ENCODE results near the gene MSMB. TPM values are rescaled to one million over a fixed set of nuclear protein-coding genes. Genes with fewer than 3 reads are reported as not detected.
"Not testable (repeated sequence)": the region's sequence is repeated elsewhere in the genome, so short reads cannot be mapped to it uniquely, and the experiment has no call there.

The MSMB gene
- total and polyA plus RNA-seq, 8 donors: 19.0 to 130 (median 53.5) TPM; not detected in 4

DNA sequence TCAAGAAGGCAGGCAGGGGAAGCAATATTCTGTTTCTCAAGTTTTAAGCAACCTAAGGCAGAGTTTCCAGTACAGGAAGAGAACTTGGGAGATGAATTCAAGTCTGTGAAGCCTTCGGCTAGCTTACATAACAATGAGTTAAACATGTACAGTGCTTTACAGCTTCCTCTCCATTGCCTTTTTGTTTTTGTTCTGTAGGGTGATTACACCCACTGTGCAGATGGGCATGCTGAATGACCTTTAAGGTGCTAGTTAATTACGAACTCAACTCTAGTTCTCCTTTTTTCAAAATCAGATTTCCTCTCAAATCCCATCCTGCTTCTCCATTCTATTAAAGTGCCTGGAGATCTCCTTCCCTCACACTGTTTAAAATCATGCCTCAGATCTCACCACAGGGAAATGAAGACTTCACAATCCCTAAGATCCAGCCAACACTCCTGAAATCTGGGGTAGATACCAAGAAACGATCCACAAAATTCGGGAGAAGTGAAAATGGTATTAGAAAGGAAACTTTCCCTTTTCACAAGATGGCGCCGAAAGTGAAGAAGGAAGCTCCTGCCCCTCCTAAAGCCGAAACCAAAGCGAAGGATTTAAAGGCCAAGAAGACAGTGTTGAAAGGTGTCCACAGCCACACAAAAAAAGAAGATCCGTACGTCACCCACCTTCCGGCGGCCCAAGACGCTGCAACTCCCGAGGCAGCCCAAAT lies 16.8 kb upstream of the MSMB start:
- TF ChIP-seq POLR2AphosphoS5 (IDR thresholded peaks at IDR 0.05) (no peak), EP300 (IDR thresholded peaks at IDR 0.05) (no peak), POLR2A (IDR thresholded peaks at IDR 0.05) (no peak)
- TF ChIP-seq, protein P1, sequence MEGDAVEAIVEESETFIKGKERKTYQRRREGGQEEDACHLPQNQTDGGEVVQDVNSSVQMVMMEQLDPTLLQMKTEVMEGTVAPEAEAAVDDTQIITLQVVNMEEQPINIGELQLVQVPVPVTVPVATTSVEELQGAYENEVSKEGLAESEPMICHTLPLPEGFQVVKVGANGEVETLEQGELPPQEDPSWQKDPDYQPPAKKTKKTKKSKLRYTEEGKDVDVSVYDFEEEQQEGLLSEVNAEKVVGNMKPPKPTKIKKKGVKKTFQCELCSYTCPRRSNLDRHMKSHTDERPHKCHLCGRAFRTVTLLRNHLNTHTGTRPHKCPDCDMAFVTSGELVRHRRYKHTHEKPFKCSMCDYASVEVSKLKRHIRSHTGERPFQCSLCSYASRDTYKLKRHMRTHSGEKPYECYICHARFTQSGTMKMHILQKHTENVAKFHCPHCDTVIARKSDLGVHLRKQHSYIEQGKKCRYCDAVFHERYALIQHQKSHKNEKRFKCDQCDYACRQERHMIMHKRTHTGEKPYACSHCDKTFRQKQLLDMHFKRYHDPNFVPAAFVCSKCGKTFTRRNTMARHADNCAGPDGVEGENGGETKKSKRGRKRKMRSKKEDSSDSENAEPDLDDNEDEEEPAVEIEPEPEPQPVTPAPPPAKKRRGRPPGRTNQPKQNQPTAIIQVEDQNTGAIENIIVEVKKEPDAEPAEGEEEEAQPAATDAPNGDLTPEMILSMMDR (IDR thresholded peaks at IDR 0.05): no peak
- H3K4me3 ChIP-seq: no peak overlapping the region
- no peaks in the 10 kb centered on the region for H3K4me1 ChIP-seq
- 80 to 95% (median 87%) methylated on average over 14 of the region's 14 CpGs for WGBS, 5 donors
- DNase-seq: no peak
- H3K36me3 ChIP-seq: no peaks in the 10 kb centered on the region
- H3K9me3 ChIP-seq: no peaks in the 10 kb centered on the region
- intact Hi-C loops (cut with DNase I; ENCODE audit: low total_unique reads): no loop called here
- no peaks in the 10 kb centered on the region for H3K27me3 ChIP-seq
- H3K27ac ChIP-seq: no peak overlapping the region

DNA sequence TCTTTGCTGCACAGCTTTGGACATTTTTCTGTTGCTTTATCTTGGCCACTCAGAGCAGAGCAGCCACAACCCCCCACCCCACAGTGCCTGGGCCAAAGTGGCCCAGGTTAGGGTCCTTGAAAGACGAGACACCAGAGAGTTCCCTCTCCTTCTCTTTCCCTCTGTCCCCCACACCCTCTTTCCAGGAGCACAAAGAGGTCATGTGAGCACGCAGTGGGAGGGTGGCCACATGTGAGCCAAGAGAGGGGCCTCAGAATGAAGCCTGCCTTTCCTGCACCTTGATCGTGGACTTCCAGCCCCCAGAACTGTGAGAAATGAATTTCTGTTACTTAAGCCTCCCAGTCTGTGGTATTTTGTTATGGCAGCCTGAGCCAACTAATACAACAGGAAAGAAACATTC lies 14.6 kb upstream of the MSMB start:
- no peaks in the 10 kb centered on the region for H3K27me3 ChIP-seq
- WGBS, 5 donors: 66 to 81% (median 77%) methylated on average over 3 of the region's 3 CpGs
- H3K9me3 ChIP-seq: peaks cover 0 to 5% (median 0%) of the 10 kb centered on the region in 4 donors
- TF ChIP-seq, protein P1 (IDR thresholded peaks at IDR 0.05): no peak
- TF ChIP-seq POLR2A (IDR thresholded peaks at IDR 0.05) (no peak), POLR2AphosphoS5 (IDR thresholded peaks at IDR 0.05) (no peak), EP300 (IDR thresholded peaks at IDR 0.05) (no peak)
- H3K4me3 ChIP-seq: no peak overlapping the region
- intact Hi-C loops (cut with DNase I; ENCODE audit: low total_unique reads): no loop called here
- H3K27ac ChIP-seq: no peak overlapping the region
- H3K36me3 ChIP-seq: no peaks in the 10 kb centered on the region
- no peak for DNase-seq
- no peaks in the 10 kb centered on the region for H3K4me1 ChIP-seq

DNA sequence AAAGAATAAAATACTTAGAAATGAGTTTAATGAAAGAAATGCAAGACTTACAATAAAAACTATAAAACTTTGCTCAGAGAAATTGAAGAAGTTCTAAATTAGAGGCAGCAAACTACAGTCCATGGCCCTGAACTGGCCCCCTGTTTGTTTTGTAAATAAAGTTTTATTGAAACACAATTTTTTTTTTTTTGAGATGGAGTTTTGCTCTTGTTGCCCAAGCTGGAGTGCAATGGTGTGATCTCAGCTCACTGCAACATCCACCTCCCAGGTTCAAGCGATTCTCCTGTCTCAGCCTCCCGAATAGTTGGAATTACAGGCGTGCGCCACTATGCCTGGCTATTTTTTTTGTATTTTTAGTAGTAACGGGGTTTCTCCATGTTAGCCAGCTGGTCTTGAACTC lies 11.9 kb upstream of the MSMB start:
- H3K36me3 ChIP-seq; H3K27me3 ChIP-seq; H3K9me3 ChIP-seq; H3K4me1 ChIP-seq; intact Hi-C loops (cut with DNase I; ENCODE audit: low total_unique reads); H3K4me3 ChIP-seq; DNase-seq; H3K27ac ChIP-seq: not testable (repeated sequence)
- 93 to 97% (median 96%) methylated on average over 5 of the region's 5 CpGs for WGBS, 5 donors

DNA sequence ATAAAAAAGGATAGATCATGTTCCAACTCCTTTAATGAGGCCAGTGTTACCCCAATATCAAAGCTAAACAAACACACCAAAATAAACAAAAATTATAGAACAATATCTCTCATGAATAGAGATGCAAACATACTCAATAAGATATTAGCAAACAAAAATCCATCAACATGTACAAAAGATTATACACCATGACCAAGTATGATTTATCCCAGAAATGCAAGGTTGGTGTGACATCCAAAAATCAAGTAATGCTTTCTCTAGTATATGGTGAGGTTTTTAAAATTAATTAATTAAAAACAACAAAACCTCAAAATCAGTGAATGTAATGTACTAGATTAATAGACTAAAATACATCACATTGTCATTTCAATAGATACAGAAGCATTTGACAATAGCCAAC lies 11.0 kb upstream of the MSMB start:
- intact Hi-C loops (cut with DNase I; ENCODE audit: low total_unique reads): no loop called here
- no peak for DNase-seq
- H3K27ac ChIP-seq: no peak overlapping the region
- H3K9me3 ChIP-seq: peaks cover 0 to 5% (median 0%) of the 10 kb centered on the region in 4 donors
- no peak overlapping the region for H3K4me3 ChIP-seq
- peaks cover 0 to 6% (median 0%) of the 10 kb centered on the region in 4 donors for H3K4me1 ChIP-seq
- no peak for TF ChIP-seq EP300 (IDR thresholded peaks at IDR 0.05)
- TF ChIP-seq POLR2A (IDR thresholded peaks at IDR 0.05): no peak
- TF ChIP-seq, protein P1 (IDR thresholded peaks at IDR 0.05): no peak
- no peak for TF ChIP-seq POLR2AphosphoS5 (IDR thresholded peaks at IDR 0.05)
- no peaks in the 10 kb centered on the region for H3K36me3 ChIP-seq
- H3K27me3 ChIP-seq: no peaks in the 10 kb centered on the region

DNA sequence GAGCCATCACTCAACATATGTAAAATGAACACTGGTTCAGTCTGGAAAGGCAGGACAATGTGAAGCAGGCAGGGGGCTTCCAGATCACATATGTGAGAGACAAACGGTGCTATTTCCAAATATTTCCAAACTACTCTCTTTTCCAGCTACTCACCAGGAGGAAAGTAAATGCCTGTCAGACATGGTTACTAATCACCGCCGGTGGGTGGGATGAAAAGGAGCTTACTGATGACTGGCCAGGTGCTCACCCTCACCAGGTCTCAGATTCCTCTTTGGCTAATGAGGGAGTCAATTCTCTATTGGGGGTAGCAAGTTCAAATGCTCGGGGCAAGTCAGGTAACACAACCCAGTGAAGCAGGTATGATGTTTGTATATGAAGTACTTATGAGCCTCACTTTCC lies 9.7 kb upstream of the MSMB start:
- H3K27me3 ChIP-seq: no peaks in the 10 kb centered on the region
- no peak overlapping the region for H3K4me3 ChIP-seq
- H3K4me1 ChIP-seq: peaks cover 0 to 9% (median 3%) of the 10 kb centered on the region in 4 donors
- no peaks in the 10 kb centered on the region for H3K36me3 ChIP-seq
- WGBS, 5 donors: 74 to 90% (median 79%) methylated on average over 4 of the region's 4 CpGs
- no peak for DNase-seq
- intact Hi-C loops (cut with DNase I; ENCODE audit: low total_unique reads): no loop called here
- no peak overlapping the region for H3K27ac ChIP-seq
- H3K9me3 ChIP-seq: peaks cover 0 to 5% (median 0%) of the 10 kb centered on the region in 4 donors
- TF ChIP-seq EP300 (IDR thresholded peaks at IDR 0.05) (no peak), POLR2A (IDR thresholded peaks at IDR 0.05) (no peak), POLR2AphosphoS5 (IDR thresholded peaks at IDR 0.05) (no peak)
- TF ChIP-seq, protein P1 (IDR thresholded peaks at IDR 0.05): no peak

Data from stomach (tissue), 9 donors.